NT2/D1 (cell line): ENCODE data around the gene MAML3.

Experiments used
- SUZ12 ChIP-seq: IDR thresholded peaks from 2 replicates; pipeline ENCODE4 v1.6.1; 2011; ENCODE audit not compliant: insufficient read length, insufficient read depth; ENCODE audit errors: extremely low read depth
- YY1 ChIP-seq: IDR thresholded peaks from 2 replicates; pipeline ENCODE4 v1.6.1; 2011; ENCODE audit not compliant: insufficient read length, insufficient read depth
- ZNF274 ChIP-seq: IDR thresholded peaks from 2 replicates; pipeline ENCODE4 v1.6.1; 2011; ENCODE audit warnings: mild to moderate bottlenecking, low read depth, low read length

GRCh38 chr4:140082391-140082755 lies 71.6 kb downstream of the MAML3 start:
- TF ChIP-seq YY1 = no peak
- no peak for TF ChIP-seq ZNF274
- TF ChIP-seq SUZ12 = no peak
